Activated CD4-positive, alpha-beta memory T cell treated with anti-CD3 and anti-CD28 coated beads, Interleukin-2, amount 10 ng/mL, durations not matched to agents 7 days and 5 days (primary cell): ENCODE data around the gene HLA-C. TPM values are rescaled to one million over a fixed set of nuclear protein-coding genes. Genes with fewer than 3 reads are reported as not detected.

ENCODE experiments used
- CTCF ChIA-PET: fragments of 350-600 bp; sonication (Branson Sonifier 250); formaldehyde crosslinking; loops from one replicate; lab custom pipeline; 2021; ENCODE audit warnings: antibody characterized with exemption, inconsistent platforms; lab: Charles Lee
- POLR2A ChIA-PET: fragments of 350-600 bp; sonication (Branson Sonifier 250); formaldehyde crosslinking; loops from one replicate; lab custom pipeline; 2021; ENCODE audit warnings: antibody characterized with exemption; lab: Charles Lee
- DNase-seq: peaks from one replicate; pipeline ENCODE4 v3.0.0-alpha.2; 2020
- H3K27ac Mint-ChIP-seq: one replicate; pipeline ENCODE4 v1.8.0; 2021; ENCODE audit warnings: mild to moderate bottlenecking, mixed read lengths
- H3K27me3 Mint-ChIP-seq: one replicate; pipeline ENCODE4 v1.8.0; 2021; ENCODE audit warnings: mixed read lengths
- H3K36me3 Mint-ChIP-seq: one replicate; pipeline ENCODE4 v1.8.0; 2021; ENCODE audit warnings: low read depth, mixed read lengths
- H3K4me1 Mint-ChIP-seq: one replicate; pipeline ENCODE4 v1.8.0; 2021; ENCODE audit warnings: mixed read lengths
- H3K4me3 Mint-ChIP-seq: one replicate; pipeline ENCODE4 v1.8.0; 2021; ENCODE audit warnings: mild to moderate bottlenecking, mixed read lengths
- H3K9me3 Mint-ChIP-seq: one replicate; pipeline ENCODE4 v1.8.0; 2021; ENCODE audit warnings: mixed read lengths
- total RNA-seq, 2 experiments: library from RNA; stranded (reverse); gene quantifications; one replicate each; pipeline ENCODE4 v1.2.3, GENCODE V29; 2021

Gene HLA-C
- total RNA-seq = 1,000 to 10,000 TPM; 1,690 to 1,696 TPM

GRCh38 chr6:31271641-31272357 is at the start of gene HLA-C:
HLA-C (minus strand) TSS chr6:31272092; CDS start chr6:31272071, 21 bp downstream.
- CTCF ChIA-PET = interaction anchor here (1.2 kb wide), 1 partner anchor 75 kb away, joined by 3 read pairs; no protein-coding TSS in a partner anchor
- Mint-ChIP-seq H3K9me3 (no peaks in the 10 kb centered on the region), H3K4me3 (peak within 1 kb of the TSS; percentile 96), H3K27me3 (peaks cover 14% of the 10 kb centered on the region), H3K36me3 (peaks cover 51% of the 10 kb centered on the region), H3K4me1 (peaks cover 56% of the 10 kb centered on the region), H3K27ac (peak within 1 kb of the TSS; percentile 99)
- POLR2A ChIA-PET = interaction anchor here (0.9 to 5.1 kb wide), 13 partner anchors 22 to 223 kb away, joined by 3 to 66 read pairs (median 7); partner anchors contain the start of genes CCHCR1, MICA and TCF19
- peak; percentile 94 for DNase-seq

- H3K27ac Mint-ChIP-seq = no peak overlapping the region
- POLR2A ChIA-PET = no interaction called here
- DNase-seq = no peak
- no peaks in the 10 kb centered on the region for H3K4me1 Mint-ChIP-seq
- CTCF ChIA-PET = no interaction called here
- H3K36me3 Mint-ChIP-seq = no peaks in the 10 kb centered on the region
- no peaks in the 10 kb centered on the region for H3K9me3 Mint-ChIP-seq
- H3K27me3 Mint-ChIP-seq = peaks cover 55% of the 10 kb centered on the region
- no peak overlapping the region for H3K4me3 Mint-ChIP-seq
These were observed 49.3 kb upstream of the HLA-C start for GRCh38 chr6:31321005-31321707.

GRCh38 chr6:31317036-31317435 is 45.1 kb upstream of the HLA-C start:
- H3K36me3 Mint-ChIP-seq = no peaks in the 10 kb centered on the region
- no peaks in the 10 kb centered on the region for H3K4me1 Mint-ChIP-seq
- H3K4me3 Mint-ChIP-seq = no peak overlapping the region
- no peak overlapping the region for H3K27ac Mint-ChIP-seq
- H3K9me3 Mint-ChIP-seq = no peaks in the 10 kb centered on the region
- ChIA-PET POLR2A (no interaction called here), CTCF (no interaction called here)
- peaks cover 42% of the 10 kb centered on the region for H3K27me3 Mint-ChIP-seq
- no peak for DNase-seq

DNA sequence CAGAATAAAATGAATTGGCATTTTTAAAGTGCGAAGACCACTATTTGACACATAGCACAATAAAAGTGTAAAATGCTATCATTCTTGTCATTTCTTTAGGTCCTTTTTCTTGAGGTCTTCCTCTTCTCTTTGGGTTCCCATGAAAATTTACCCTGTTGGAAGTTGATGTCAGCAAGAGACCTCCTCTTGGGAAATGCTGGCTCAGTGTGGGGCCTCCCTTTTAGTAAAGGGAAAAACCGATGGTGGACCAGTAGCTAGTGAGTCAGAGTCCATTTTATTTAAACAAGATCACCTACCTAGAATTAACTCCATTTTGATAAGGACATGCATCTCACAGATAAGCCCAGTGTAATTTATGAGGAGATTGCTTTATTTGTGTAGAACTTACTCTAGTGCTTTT is 37.7 kb upstream of the HLA-C start:
- CTCF ChIA-PET = no interaction called here
- no peak overlapping the region for H3K4me3 Mint-ChIP-seq
- peaks cover 2% of the 10 kb centered on the region for H3K4me1 Mint-ChIP-seq
- no peaks in the 10 kb centered on the region for H3K36me3 Mint-ChIP-seq
- peaks cover 21% of the 10 kb centered on the region for H3K27me3 Mint-ChIP-seq
- H3K9me3 Mint-ChIP-seq = no peaks in the 10 kb centered on the region
- no peak for DNase-seq
- no peak overlapping the region for H3K27ac Mint-ChIP-seq
- POLR2A ChIA-PET = interaction anchor here (0.7 kb wide), 1 partner anchor 406 kb away, joined by 3 read pairs; no protein-coding TSS in a partner anchor

DNA sequence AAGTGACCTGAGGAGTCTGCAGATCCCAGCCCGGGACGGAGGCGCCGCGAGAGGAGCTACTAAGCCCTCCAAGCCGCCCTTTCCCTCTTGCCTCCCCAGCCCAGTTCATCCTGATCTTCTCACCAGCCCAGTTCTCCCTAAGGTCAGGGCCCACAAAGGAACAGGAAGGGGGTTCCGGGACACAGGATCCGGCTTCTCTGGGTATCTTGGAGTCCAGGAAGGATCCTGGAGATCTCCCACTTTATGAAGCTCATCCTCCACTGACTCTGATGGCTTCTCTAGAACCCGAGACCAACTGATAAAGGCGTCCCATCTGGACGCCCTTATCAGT is 36.9 kb upstream of the HLA-C start:
- no peak for DNase-seq
- Mint-ChIP-seq H3K9me3 (no peaks in the 10 kb centered on the region), H3K4me3 (no peak overlapping the region), H3K36me3 (no peaks in the 10 kb centered on the region), H3K27me3 (peaks cover 24% of the 10 kb centered on the region), H3K27ac (no peak overlapping the region), H3K4me1 (peaks cover 2% of the 10 kb centered on the region)
- ChIA-PET POLR2A (interaction anchor here (1.2 kb wide), 1 partner anchor 36 kb away, joined by 3 read pairs; no protein-coding TSS in a partner anchor), CTCF (no interaction called here)

DNA sequence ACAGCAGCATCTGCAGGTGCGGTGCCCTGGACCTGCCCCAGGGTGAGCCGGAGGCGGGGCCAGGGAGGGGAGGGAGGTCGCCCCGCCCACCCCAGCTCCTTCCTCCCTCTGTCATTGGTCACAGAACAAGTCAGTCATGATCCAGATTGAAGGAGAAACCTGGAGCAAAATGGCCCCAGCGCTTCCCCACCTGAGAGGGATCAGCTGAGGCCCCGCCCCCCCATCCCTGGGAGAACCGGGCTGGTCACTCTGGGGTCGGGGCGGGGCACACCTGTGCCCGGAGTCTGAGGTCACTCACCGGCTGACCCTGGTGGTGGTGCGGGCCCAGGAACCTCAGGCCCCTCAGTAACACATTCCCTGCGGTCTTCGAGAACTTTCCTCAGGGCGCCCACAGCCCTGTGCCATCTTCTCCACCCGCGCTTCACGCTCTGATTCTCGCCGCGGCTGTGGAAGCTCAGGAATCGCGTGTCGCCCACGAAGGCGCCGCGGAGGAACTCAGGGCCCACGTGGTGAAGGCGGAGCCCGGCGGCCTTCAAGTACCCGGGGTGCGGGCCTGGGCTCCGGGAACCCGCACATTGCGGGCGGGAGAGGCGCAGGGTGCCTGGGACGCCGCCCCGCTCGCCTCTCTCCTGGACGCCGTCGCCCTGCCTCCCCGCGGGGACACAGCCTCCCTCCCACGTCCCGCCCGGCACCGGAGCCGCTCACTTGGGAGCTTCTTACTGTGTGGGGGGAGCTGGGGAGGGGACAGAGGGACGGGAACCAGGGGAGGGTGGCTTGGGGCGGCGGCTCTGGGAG is 36.4 kb upstream of the HLA-C start:
- H3K4me1 Mint-ChIP-seq = peaks cover 2% of the 10 kb centered on the region
- peaks cover 29% of the 10 kb centered on the region for H3K27me3 Mint-ChIP-seq
- H3K36me3 Mint-ChIP-seq = no peaks in the 10 kb centered on the region
- peak; percentile 45 for DNase-seq
- peak overlapping the region; percentile 68 for H3K4me3 Mint-ChIP-seq
- H3K9me3 Mint-ChIP-seq = no peaks in the 10 kb centered on the region
- H3K27ac Mint-ChIP-seq = no peak overlapping the region
- ChIA-PET POLR2A (interaction anchor here (1.0 to 1.3 kb wide), 4 partner anchors 35 to 58 kb away, joined by 3 to 5 read pairs (median 4); no protein-coding TSS in a partner anchor), CTCF (no interaction called here)

GRCh38 chr6:31307669-31308049 is 35.8 kb upstream of the HLA-C start:
- POLR2A ChIA-PET = interaction anchor here (1.0 to 1.3 kb wide), 3 partner anchors 35 to 59 kb away, joined by 3 to 5 read pairs (median 5); no protein-coding TSS in a partner anchor
- Mint-ChIP-seq H3K9me3 (no peaks in the 10 kb centered on the region), H3K27ac (no peak overlapping the region), H3K4me3 (no peak overlapping the region), H3K27me3 (peaks cover 26% of the 10 kb centered on the region), H3K4me1 (peaks cover 2% of the 10 kb centered on the region), H3K36me3 (no peaks in the 10 kb centered on the region)
- CTCF ChIA-PET = no interaction called here
- DNase-seq = no peak

DNA sequence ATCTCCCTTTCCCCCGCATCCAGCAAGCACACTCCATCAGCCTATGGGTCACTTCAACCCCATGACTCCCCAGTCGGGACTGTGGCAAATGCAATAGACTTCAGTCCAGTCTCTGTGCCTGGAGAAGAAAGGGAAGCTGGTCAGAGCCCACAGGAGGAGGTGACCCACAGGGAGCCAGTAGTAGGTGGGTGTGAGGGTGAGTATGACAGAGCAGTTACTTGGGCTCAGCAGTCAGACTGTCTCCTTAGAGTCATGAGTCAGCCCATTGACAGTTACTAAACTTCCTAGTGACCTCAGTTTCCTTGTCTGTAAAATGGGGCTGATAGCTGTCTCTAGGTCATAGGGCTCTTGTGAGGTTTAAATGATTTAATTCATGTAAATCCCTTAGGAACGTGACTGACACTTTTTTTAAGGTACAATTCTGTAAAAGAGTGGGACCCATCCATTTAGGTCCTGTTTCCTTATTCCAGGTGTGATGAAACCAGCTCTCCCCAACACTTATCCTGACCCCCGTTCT is 33.9 kb upstream of the HLA-C start:
- H3K27me3 Mint-ChIP-seq = peaks cover 23% of the 10 kb centered on the region
- CTCF ChIA-PET = interaction anchor here (1.0 kb wide), 1 partner anchor 710 kb away, joined by 3 read pairs; no protein-coding TSS in a partner anchor

DNA sequence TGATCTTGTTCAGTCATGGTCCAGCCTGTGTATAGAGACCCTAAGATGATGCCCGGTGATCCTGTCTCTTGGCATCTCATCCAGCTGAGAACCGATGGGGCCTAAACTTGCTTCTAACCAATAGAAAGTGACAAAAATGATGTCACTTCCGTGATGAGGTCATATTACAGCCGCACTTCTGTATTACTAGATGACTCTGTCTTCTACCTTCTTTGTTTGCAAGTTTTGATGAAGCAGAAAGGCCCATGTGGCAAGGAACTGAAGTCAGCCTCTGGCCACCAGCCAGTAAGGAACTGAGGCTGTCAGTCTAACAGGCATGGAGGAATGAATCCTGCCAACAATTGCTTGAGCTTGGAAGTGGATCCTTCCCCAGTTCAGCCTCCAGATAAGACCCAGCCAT is 32.8 kb upstream of the HLA-C start:
- H3K4me3 Mint-ChIP-seq = no peak overlapping the region
- H3K27ac Mint-ChIP-seq = no peak overlapping the region
- no peaks in the 10 kb centered on the region for H3K36me3 Mint-ChIP-seq
- CTCF ChIA-PET = no interaction called here
- H3K4me1 Mint-ChIP-seq = peaks cover 2% of the 10 kb centered on the region
- H3K9me3 Mint-ChIP-seq = no peaks in the 10 kb centered on the region
- no peak for DNase-seq
- POLR2A ChIA-PET = interaction anchor here (0.9 to 1.3 kb wide), 2 partner anchors 32 to 49 kb away, joined by 3 to 5 read pairs; no protein-coding TSS in a partner anchor
- H3K27me3 Mint-ChIP-seq = peaks cover 26% of the 10 kb centered on the region

More for the DNA sequence above, 33.9 kb upstream of the HLA-C start:
- H3K4me3 Mint-ChIP-seq = no peak overlapping the region
- H3K4me1 Mint-ChIP-seq = peaks cover 2% of the 10 kb centered on the region
- no peak overlapping the region for H3K27ac Mint-ChIP-seq
- no peaks in the 10 kb centered on the region for H3K36me3 Mint-ChIP-seq
- no peaks in the 10 kb centered on the region for H3K9me3 Mint-ChIP-seq
- DNase-seq = no peak
- POLR2A ChIA-PET = no interaction called here

GRCh38 chr6:31300797-31301196 is 28.9 kb upstream of the HLA-C start:
- no peak overlapping the region for H3K27ac Mint-ChIP-seq

DNA sequence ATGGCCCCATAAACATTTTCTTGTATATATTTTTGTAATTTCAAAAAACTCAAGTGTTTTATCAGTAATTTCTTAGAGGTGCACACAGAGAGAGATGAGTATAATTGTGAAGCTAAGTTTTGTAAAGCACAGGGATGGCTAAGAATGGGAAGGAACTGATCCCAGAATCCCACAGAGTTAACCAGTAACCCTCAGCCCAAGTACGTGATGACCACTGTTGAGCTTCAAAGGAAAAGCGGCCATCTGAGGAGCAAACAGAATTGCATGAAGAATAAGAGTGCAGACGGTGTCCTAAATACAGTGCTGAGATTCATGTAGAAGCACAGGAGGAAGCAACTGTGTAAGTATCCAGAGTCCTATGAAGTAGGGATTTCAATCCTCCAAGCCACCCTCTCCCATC is 28.1 kb upstream of the HLA-C start:
- CTCF ChIA-PET = no interaction called here
- DNase-seq = no peak
- Mint-ChIP-seq H3K27ac (no peak overlapping the region), H3K36me3 (no peaks in the 10 kb centered on the region), H3K9me3 (no peaks in the 10 kb centered on the region), H3K4me1 (no peaks in the 10 kb centered on the region), H3K4me3 (no peak overlapping the region), H3K27me3 (peaks cover 47% of the 10 kb centered on the region)
- POLR2A ChIA-PET = no interaction called here

More at GRCh38 chr6:31300797-31301196, 28.9 kb upstream of the HLA-C start:
- ChIA-PET CTCF (interaction anchor here (0.6 kb wide), 1 partner anchor 489 kb away, joined by 3 read pairs; no protein-coding TSS in a partner anchor), POLR2A (no interaction called here)
- Mint-ChIP-seq H3K36me3 (no peaks in the 10 kb centered on the region), H3K4me3 (no peak overlapping the region), H3K27me3 (peaks cover 44% of the 10 kb centered on the region), H3K9me3 (no peaks in the 10 kb centered on the region), H3K4me1 (no peaks in the 10 kb centered on the region)
- DNase-seq = no peak

GRCh38 chr6:31299511-31299910 is 27.6 kb upstream of the HLA-C start:
- CTCF ChIA-PET = no interaction called here
- Mint-ChIP-seq H3K4me1 (no peaks in the 10 kb centered on the region), H3K4me3 (no peak overlapping the region), H3K27me3 (peaks cover 48% of the 10 kb centered on the region), H3K36me3 (no peaks in the 10 kb centered on the region), H3K9me3 (no peaks in the 10 kb centered on the region), H3K27ac (no peak overlapping the region)
- DNase-seq = no peak
- POLR2A ChIA-PET = no interaction called here
